KMS-11 (cell line): ENCODE results near the gene TIMM22.

Experiments
- H2AFZ ChIP-seq: fragments of 200-600 bp; sonication (generic); 2 replicates; pipeline ENCODE4 v1.6.1; 2016; ENCODE audit warnings: antibody characterized with exemption, mixed run types, low read depth
- H3K27ac ChIP-seq: fragments of 200-600 bp; sonication (generic); 2 replicates; pipeline ENCODE4 v1.6.1; 2016; ENCODE audit warnings: mild to moderate bottlenecking, mixed run types
- H3K27me3 ChIP-seq: fragments of 200-600 bp; sonication (generic); 2 replicates; pipeline ENCODE4 v1.6.1; 2017; ENCODE audit warnings: mild to moderate bottlenecking, low read depth, mixed run types, moderate library complexity; ENCODE audit not compliant: insufficient read depth
- H3K36me3 ChIP-seq: fragments of 200-600 bp; sonication (generic); 2 replicates; pipeline ENCODE4 v1.6.1; 2017; ENCODE audit warnings: mild to moderate bottlenecking, mixed run types; ENCODE audit not compliant: insufficient read depth
- H3K4me1 ChIP-seq: fragments of 200-600 bp; sonication (generic); 2 replicates; pipeline ENCODE4 v1.6.1; 2016; ENCODE audit warnings: mild to moderate bottlenecking, low read depth, mixed run types; ENCODE audit not compliant: poor library complexity, severe bottlenecking
- H3K4me2 ChIP-seq: fragments of 200-600 bp; sonication (generic); 2 replicates; pipeline ENCODE4 v1.7.0; 2016; ENCODE audit warnings: mild to moderate bottlenecking, mixed run types
- H3K4me3 ChIP-seq: fragments of 200-600 bp; sonication (generic); IDR thresholded peaks from 2 replicates; pipeline ENCODE4 v1.6.1; 2017; ENCODE audit warnings: low read depth, low read length, mixed read lengths; ENCODE audit not compliant: insufficient read depth
- H3K79me2 ChIP-seq: fragments of 200-600 bp; sonication (generic); 2 replicates; pipeline ENCODE4 v1.6.1; 2016; ENCODE audit warnings: low read depth, mixed run types; ENCODE audit not compliant: insufficient read depth
- H3K9ac ChIP-seq: fragments of 200-600 bp; sonication (generic); 2 replicates; pipeline ENCODE4 v1.6.1; 2016; ENCODE audit warnings: mild to moderate bottlenecking, mixed run types
- H4K20me1 ChIP-seq: fragments of 200-600 bp; sonication (generic); 2 replicates; pipeline ENCODE4 v1.6.1; 2016; ENCODE audit warnings: mild to moderate bottlenecking, mixed run types; ENCODE audit not compliant: insufficient read depth
- CTCF ChIP-seq: fragments of 200-600 bp; sonication (generic); conservative IDR thresholded peaks from 2 replicates; pipeline ENCODE4 v1.6.1; 2017; ENCODE audit warnings: low read depth, mild to moderate bottlenecking, antibody characterized with exemption, low read length, moderate library complexity, mixed read lengths

The TIMM22 gene

GRCh38 chr17:1036845-1037237 is 39.9 kb downstream of the TIMM22 start:
- Histone ChIP-seq H3K79me2 (no peaks in the 10 kb centered on the region), H3K9ac (no peak overlapping the region), H4K20me1 (no peaks in the 10 kb centered on the region), H3K27ac (no peak overlapping the region), H2AFZ (no peak overlapping the region), H3K4me2 (no peak overlapping the region), H3K27me3 (no peaks in the 10 kb centered on the region), H3K36me3 (no peaks in the 10 kb centered on the region), H3K4me3 (no peak overlapping the region), H3K4me1 (no peaks in the 10 kb centered on the region)
- TF ChIP-seq CTCF = no peak

- Histone ChIP-seq H3K4me3 (no peak overlapping the region), H3K27ac (no peak overlapping the region), H3K4me1 (no peaks in the 10 kb centered on the region), H3K36me3 (no peaks in the 10 kb centered on the region), H2AFZ (no peak overlapping the region), H4K20me1 (no peaks in the 10 kb centered on the region), H3K4me2 (no peak overlapping the region), H3K9ac (no peak overlapping the region), H3K27me3 (no peaks in the 10 kb centered on the region), H3K79me2 (no peaks in the 10 kb centered on the region)
- TF ChIP-seq CTCF = no peak
These were observed 40.4 kb downstream of the TIMM22 start for GRCh38 chr17:1037238-1037879.

- Histone ChIP-seq H3K79me2 (no peaks in the 10 kb centered on the region), H3K4me1 (no peaks in the 10 kb centered on the region), H3K4me2 (no peak overlapping the region), H3K9ac (no peak overlapping the region), H2AFZ (no peak overlapping the region), H3K27ac (no peak overlapping the region), H4K20me1 (no peaks in the 10 kb centered on the region), H3K36me3 (no peaks in the 10 kb centered on the region), H3K27me3 (no peaks in the 10 kb centered on the region), H3K4me3 (no peak overlapping the region)
- no peak for TF ChIP-seq CTCF
These were observed 41.7 kb downstream of the TIMM22 start for GRCh38 chr17:1038459-1039122.

GRCh38 chr17:1039123-1039507 is 42.2 kb downstream of the TIMM22 start:
- no peak for TF ChIP-seq CTCF
- H3K4me1 ChIP-seq = no peaks in the 10 kb centered on the region
- no peaks in the 10 kb centered on the region for H3K36me3 ChIP-seq

More at GRCh38 chr17:1039123-1039507, 42.2 kb downstream of the TIMM22 start:
- no peaks in the 10 kb centered on the region for H4K20me1 ChIP-seq
- no peak overlapping the region for H3K27ac ChIP-seq
- H3K9ac ChIP-seq = no peak overlapping the region
- no peaks in the 10 kb centered on the region for H3K27me3 ChIP-seq
- no peaks in the 10 kb centered on the region for H3K79me2 ChIP-seq
- no peak overlapping the region for H3K4me2 ChIP-seq
- H3K4me3 ChIP-seq = no peak overlapping the region
- no peak overlapping the region for H2AFZ ChIP-seq
